Stimulated activated CD4-positive, alpha-beta T cell treated with anti-CD3 and anti-CD28 coated beads, Interleukin-12 subunit alpha, Interleukin-12 subunit beta, amount 100 ng/mL, for 48 hours (primary cell): ENCODE results near the gene TLCD3B.
A peak's percentile ranks its signal among the peaks of the same experiment; 100 is the strongest.
"Not testable (repeated sequence)": the region's sequence is repeated elsewhere in the genome, so short reads cannot be mapped to it uniquely, and the experiment has no call there.

Experiments
- DNase-seq, 3 donors: peaks; one replicate each; pipeline ENCODE4 v3.0.0-alpha.2; 2020; ENCODE audit warnings: low read depth in 2 of 3, low spot score in 1 of 3

The TLCD3B gene

DNA sequence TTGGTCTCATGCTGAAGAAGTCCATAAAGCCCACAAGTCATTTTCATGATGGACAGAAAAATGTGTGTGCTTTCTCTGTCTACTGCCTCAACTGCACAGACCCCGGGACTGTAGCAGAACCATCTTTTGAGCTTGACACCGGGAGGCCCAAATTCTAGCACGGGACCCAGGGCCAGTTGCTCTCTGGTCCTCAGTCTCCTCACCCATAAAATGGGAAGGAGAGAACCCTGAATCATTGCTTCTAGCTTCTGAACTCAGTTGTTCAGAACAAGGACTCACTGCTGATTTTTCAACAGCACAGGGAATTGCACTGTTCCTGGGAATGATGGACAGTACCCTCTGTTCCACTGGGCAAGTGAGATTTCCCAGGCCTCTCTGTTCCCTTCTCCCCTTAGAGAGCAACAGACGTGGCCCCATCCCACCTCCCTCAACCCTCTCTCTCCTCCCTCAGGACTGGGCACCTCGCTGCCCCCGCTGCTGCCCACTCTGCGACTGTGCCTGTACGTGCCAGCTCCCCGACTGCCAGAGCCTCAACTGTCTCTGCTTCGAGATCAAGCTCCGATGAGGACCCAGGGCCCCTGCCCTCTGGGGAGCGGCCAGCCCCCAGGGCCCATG lies 32.3 kb upstream of the TLCD3B start:
- DNase-seq: no peak

DNA sequence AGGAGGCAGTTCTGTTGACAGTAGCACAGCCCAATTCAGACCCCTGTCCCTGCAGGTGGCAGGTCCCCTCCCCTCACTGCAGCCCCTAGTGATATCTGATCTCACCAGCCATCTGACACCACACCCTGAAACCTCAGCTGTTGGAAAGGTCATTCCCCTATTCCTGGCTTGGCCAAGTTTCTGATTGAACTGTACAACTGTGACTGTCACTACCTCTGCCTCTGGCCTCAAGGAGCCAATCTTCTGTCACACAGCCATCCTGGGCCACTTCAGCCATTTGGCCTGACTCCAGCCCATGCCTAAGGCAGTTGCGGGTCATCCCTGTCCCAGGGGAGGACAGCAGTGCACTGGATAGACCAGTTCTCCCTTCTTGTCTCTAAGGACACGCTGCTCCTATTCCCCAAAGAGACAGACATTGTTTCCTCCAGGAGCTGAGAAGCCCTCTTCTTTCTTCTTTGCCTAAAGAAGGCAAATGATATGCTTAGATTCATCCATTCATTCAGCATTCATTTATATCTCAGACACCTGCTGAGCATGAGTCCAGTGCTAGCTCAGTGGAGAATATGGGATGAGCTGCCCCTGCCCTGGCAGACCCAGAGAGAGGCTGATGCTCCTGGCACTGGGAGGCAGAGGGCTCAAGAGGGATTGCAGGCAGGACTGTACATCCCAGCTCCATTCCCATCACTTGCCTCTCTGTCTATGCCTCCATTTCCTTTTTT lies 29.9 kb upstream of the TLCD3B start:
- DNase-seq: no peak

DNA sequence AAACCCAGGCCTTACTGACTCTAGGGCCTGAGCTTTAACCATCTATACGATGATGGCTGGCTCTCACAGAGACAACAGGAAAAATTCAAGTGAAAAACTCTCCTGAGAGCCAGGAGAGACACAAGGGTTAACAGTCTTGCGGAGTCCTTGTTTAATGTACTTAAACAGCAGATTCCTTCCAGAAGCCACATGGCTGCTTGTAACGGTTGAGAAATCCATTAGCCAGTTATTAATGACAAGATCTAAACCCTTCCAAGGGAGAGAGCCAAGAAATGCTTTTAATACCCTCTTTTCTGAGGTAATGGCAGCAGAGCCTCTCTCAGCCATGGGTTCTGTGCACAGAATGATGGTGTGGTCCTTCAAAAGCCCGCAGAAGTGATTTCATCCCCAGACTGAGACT lies 29.3 kb upstream of the TLCD3B start:
- no peak for DNase-seq

GRCh38 chr16:30054959-30055553 lies 24.0 kb upstream of the TLCD3B start:
- DNase-seq: peak in 2 of 3 donors; percentile 57 to 59

DNA sequence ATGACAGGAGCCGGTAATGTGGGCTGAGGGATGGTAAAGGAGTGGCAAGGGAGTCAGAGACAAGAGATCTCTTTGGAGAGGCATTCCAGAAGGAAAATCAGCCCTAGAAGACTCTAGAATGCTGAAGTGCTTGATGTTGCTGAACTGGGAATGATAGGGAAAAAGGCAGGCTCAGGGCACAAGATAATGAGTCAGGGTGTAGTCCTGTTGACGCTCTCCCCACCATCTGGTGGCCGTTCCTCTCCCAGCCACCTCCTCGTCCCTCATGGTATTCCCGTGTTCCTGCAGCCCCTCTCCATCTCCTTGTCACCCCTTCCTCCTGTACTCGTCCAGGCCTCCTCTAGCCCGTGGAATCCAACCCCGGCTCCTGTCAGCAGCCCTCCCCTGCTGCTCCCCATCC lies 23.4 kb upstream of the TLCD3B start:
- DNase-seq: no peak

- DNase-seq: no peak
Measured at GRCh38 chr16:30053376-30054015, 22.4 kb upstream of the TLCD3B start.

DNA sequence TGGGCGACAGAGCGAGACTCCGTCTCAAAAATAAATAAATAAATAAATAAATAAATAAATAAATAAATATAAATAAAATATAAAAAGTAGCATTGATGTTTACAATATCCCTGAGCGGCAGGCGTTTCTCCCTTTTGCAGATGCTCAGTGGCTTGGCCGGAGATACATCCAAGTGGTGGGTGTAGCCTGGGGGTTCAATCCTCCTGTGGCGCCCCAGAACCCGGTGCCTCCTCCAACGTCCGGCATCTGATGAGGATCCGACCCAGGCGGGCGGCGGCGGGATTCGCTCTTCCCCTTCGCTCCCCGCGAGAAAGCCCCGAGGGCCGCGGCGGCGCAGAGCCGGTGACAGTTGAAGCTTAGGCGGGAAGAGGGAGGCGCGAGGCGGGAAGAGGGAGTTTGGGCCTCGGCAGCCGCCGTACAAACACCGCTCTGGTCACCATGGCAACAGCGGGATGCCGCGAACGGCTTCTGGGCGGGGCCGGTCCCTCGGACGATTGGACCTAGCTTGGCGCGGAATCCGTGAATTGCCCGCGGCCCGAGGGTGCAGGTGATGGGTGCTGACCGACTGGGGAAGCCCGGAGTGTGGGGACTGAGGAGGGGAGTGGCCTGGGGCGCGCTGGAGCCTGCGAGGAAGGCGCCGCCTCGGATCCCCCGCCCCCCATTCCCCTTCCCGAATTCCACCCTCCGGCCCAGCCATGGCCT lies 21.8 kb upstream of the TLCD3B start:
- DNase-seq: peak; percentile 86 to 94 (median 92)

DNA sequence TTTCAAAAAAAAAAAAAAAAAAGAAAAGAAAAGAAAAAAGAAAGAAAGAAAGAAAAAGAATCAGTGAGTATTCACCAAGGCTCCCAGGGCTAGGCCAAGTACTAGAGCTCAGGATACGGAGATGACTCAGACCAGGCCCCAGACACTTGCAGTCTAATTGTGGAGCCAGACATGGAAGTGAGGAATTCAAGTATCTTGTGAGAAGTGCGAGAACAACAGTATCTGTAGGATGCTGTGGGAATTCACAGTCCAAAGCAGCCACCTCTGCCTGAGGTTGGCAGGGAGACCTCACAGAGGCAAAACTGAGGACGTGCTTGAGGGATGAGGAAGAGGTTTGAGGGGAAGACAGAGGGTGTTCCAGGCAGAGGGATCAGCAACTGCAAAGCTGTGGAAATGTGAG lies 20.4 kb upstream of the TLCD3B start:
- no peak for DNase-seq

DNA sequence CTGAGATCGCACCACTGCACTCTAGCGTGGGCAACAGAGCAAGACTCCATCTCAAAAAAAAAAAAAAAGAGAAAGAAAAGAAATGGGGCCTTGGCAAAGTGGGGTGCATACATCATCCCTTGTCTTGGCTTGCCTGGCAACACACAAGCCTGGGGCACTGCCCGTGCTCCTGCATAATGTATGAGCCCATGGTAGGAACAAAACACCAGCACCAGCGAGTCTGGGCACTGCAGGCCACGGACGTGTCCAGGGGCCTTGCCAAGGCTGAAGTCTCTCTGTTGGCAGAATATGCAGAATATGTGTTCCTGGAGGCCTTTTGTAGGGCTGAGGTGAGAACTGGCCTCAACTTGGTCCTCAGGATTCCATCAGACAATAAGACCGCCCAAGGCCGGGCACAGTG lies 18.8 kb upstream of the TLCD3B start:
- DNase-seq: no peak

- DNase-seq: no peak
Measured at GRCh38 chr16:30046588-30046987, 15.5 kb upstream of the TLCD3B start.

- no peak for DNase-seq
Measured at GRCh38 chr16:30046178-30046577, 15.1 kb upstream of the TLCD3B start.

GRCh38 chr16:30041841-30042240 lies 10.8 kb upstream of the TLCD3B start:
- no peak for DNase-seq

DNA sequence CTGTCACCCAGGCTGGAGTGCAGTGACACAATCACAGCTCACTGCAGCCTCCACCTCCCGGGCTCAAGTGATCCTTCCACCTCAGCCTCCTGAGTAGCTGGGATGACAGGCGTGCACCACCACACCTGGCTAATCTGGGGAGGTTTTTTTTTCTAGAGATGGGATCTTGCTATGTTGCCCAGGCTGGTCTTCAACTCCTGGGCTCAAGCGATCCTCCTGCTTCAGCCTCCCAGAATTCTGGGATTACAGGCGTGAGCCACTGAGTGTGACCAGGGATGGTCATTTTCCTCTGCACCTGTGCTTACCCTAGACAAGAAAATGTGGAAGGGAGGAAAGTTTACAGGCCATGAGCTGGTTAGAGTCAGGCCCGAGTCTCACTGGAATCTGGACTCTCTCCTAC lies 9.6 kb upstream of the TLCD3B start:
- not testable (repeated sequence) for DNase-seq

- no peak for DNase-seq
Measured at GRCh38 chr16:30040221-30040620, 9.2 kb upstream of the TLCD3B start.

GRCh38 chr16:30033270-30033669 lies 2.2 kb upstream of the TLCD3B start:
- peak in 1 of 3 donors; percentile 18 for DNase-seq

DNA sequence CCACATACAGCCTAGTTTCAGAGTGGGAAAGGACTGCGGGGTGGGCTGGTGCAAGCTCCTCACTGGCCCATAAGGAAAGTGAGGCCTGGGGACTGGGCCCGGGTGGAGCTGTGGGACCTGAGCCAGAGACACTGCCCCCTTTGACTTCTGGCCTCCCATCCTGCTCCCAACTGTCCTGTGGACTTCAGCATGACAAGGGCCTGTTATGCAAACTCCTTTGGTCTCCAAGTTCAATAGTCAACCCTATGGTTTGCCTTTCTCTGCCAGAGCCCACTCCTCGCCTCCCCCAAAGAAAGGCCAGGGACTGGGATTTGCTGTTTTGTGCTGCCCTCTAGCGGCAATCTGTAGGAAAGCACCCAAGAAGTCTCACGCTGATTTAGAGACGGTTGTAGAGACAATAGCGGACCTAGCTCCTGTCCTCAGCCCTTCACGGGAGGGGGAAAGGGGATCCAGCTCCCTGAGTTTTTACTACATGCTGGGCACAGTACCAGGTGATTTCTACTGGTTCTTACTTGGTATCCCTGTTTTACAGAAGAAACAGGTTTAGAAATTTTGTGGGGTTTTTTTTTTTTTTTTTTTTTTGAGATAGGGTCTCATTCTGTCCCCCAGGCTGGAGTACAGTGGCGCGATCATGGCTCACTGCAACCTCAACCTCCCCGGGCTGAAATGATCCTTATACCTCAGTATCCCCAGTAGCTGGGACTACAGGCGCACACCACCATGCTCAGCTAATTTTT lies 1.2 kb upstream of the TLCD3B start:
- DNase-seq: peak; percentile 40 to 79 (median 60)

GRCh38 chr16:30031477-30031918 lies 427 bp upstream of the TLCD3B start:
- DNase-seq: no peak

DNA sequence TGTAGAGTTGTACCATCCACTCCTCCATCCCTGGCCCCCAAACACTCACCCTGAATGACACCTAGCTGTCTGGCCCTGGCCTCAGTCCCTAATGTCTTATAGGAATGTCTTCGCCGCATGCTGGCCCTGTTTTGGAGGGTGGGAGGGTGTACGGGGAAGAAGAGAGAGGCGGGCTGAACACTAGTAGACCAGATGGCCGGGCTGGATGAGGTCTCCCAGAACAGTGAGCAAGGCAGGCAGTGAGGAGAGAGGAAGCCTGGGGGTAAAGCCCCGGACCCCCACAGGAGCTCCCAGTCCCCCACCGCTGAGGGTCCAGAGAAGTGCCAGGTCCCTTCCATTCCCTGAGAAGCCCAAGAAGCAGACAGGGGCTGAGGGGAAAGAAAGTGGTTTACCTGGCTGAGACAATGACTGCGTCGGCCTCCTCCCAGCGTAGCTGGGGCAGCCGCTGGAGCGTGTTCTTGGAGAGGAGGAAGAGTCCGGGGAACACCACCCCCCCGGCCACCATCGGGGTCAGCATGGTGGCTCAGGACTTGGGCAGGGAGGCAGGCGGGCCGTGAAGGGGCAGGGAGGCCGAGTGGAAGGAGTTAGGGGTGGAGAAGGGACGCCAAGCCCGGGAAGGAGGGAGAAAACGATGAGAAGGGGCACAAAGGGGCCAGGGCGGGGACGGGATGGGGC lies 923 bp downstream of the TLCD3B start:
- DNase-seq: no peak

GRCh38 chr16:30028438-30029076 lies 2.5 kb downstream of the TLCD3B start:
- no peak for DNase-seq
